Panc1 (cell line): ENCODE measurements around the gene OR6J1.

Source experiments
- POLR2AphosphoS5 ChIP-seq: IDR thresholded peaks from 2 replicates; pipeline ENCODE4 v1.6.1; 2012; ENCODE audit warnings: mild to moderate bottlenecking, low read depth, low read length, moderate library complexity
- SIN3A ChIP-seq: IDR thresholded peaks from 2 replicates; pipeline ENCODE4 v1.6.1; 2012; ENCODE audit warnings: low read depth, mild to moderate bottlenecking, low read length, moderate library complexity, borderline replicate concordance; ENCODE audit not compliant: insufficient read depth
- TCF7L2 ChIP-seq: IDR thresholded peaks from 2 replicates; pipeline ENCODE4 v1.6.1; 2011; ENCODE audit warnings: mild to moderate bottlenecking, low read depth, low read length, inconsistent platforms
- TF ChIP-seq, protein P1 (sequence below), 2 experiments: IDR thresholded peaks; 2 replicates each; pipeline ENCODE4 v1.6.1; 2011 to 2012; ENCODE audit warnings: low read depth in 2 of 2, control low read depth in 1 of 2, low read length in 1 of 2, mild to moderate bottlenecking in 1 of 2, moderate library complexity in 1 of 2; ENCODE audit not compliant: insufficient read depth in 1 of 2
- TF ChIP-seq, protein P2 (sequence below): fragments of 450-650 bp; IDR thresholded peaks from 2 replicates; pipeline ENCODE4 v1.5.1; 2017; ENCODE audit warnings: mild to moderate bottlenecking

DNA sequence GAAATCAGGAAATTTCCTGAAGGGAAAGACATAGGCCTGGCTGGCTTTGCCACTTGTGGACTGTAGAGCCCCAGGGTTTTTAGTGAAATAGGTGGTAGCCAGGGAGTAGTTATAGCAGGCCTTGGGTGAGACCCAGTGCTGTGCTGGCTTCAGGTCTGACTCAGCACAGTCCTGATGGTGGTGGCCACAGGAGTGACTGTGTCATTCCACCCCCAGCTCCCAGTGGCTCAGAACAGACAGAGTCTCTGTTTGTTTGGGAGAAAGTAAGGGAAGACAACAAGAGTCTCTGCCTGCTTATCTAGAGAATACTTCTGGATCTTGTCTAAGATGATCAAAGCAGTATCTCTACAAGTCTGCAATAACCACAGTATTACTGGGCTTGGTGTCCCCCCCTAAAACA lies 27.5 kb upstream of the OR6J1 start:
- TF ChIP-seq, protein P1, sequence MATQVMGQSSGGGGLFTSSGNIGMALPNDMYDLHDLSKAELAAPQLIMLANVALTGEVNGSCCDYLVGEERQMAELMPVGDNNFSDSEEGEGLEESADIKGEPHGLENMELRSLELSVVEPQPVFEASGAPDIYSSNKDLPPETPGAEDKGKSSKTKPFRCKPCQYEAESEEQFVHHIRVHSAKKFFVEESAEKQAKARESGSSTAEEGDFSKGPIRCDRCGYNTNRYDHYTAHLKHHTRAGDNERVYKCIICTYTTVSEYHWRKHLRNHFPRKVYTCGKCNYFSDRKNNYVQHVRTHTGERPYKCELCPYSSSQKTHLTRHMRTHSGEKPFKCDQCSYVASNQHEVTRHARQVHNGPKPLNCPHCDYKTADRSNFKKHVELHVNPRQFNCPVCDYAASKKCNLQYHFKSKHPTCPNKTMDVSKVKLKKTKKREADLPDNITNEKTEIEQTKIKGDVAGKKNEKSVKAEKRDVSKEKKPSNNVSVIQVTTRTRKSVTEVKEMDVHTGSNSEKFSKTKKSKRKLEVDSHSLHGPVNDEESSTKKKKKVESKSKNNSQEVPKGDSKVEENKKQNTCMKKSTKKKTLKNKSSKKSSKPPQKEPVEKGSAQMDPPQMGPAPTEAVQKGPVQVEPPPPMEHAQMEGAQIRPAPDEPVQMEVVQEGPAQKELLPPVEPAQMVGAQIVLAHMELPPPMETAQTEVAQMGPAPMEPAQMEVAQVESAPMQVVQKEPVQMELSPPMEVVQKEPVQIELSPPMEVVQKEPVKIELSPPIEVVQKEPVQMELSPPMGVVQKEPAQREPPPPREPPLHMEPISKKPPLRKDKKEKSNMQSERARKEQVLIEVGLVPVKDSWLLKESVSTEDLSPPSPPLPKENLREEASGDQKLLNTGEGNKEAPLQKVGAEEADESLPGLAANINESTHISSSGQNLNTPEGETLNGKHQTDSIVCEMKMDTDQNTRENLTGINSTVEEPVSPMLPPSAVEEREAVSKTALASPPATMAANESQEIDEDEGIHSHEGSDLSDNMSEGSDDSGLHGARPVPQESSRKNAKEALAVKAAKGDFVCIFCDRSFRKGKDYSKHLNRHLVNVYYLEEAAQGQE (IDR thresholded peaks at IDR 0.05; ENCODE audit: insufficient read depth in 1 of 2, low read depth in 2 of 2, low read length in 1 of 2), result no peak
- TF ChIP-seq, protein P2, sequence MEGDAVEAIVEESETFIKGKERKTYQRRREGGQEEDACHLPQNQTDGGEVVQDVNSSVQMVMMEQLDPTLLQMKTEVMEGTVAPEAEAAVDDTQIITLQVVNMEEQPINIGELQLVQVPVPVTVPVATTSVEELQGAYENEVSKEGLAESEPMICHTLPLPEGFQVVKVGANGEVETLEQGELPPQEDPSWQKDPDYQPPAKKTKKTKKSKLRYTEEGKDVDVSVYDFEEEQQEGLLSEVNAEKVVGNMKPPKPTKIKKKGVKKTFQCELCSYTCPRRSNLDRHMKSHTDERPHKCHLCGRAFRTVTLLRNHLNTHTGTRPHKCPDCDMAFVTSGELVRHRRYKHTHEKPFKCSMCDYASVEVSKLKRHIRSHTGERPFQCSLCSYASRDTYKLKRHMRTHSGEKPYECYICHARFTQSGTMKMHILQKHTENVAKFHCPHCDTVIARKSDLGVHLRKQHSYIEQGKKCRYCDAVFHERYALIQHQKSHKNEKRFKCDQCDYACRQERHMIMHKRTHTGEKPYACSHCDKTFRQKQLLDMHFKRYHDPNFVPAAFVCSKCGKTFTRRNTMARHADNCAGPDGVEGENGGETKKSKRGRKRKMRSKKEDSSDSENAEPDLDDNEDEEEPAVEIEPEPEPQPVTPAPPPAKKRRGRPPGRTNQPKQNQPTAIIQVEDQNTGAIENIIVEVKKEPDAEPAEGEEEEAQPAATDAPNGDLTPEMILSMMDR, result no peak
- no peak for TF ChIP-seq POLR2AphosphoS5
- no peak for TF ChIP-seq SIN3A
- no peak for TF ChIP-seq TCF7L2
